Measurements from ENCODE around the gene GADD45GIP1. TPM values are rescaled to one million over a fixed set of nuclear protein-coding genes. Genes with fewer than 3 reads are reported as not detected.
"Not testable (repeated sequence)": the region's sequence is repeated elsewhere in the genome, so short reads cannot be mapped to it uniquely, and the experiment has no call there.

Gene GADD45GIP1
- total and polyA plus RNA-seq, 10 of the 15 experiments (the other 5 are each of a cell fraction or from before 2014, with no cell fraction given): 5.1 to 136 (median 30.1) TPM

- in situ Hi-C loops (cut with MboI); H4K20me1 ChIP-seq (ENCODE audit: control insufficient read depth, insufficient read depth); H3K27me3 ChIP-seq (replicated peaks in 1 of 2; ENCODE audit: control insufficient read depth in 2 of 2, insufficient read depth in 2 of 2, low read length in 1 of 2); BruUV-seq (replicated peaks); ATAC-seq; DNase-seq (ENCODE audit: low read depth, low spot score); H2AFZ ChIP-seq (ENCODE audit: control insufficient read depth, low read depth, low read length); intact Hi-C loops (cut with micrococcal nuclease; ENCODE audit: unreplicated experiment); H3K9me3 ChIP-seq (replicated peaks; ENCODE audit: control insufficient read depth, insufficient read depth, low read length); FAIRE-seq: not testable (repeated sequence)
- RAD21 ChIA-PET (ENCODE audit: unreplicated experiment): interaction anchor here (0.5 to 2.3 kb wide), 3 partner anchors 10 to 1661 kb away, joined by 4 to 9 read pairs (median 7); no protein-coding TSS in a partner anchor
- SMC1A ChIA-PET (ENCODE audit: uncharacterized antibody, unreplicated experiment): interaction anchor here (1.8 to 2.1 kb wide), 3 partner anchors 10 to 56 kb away, joined by 4 to 6 read pairs (median 6); no protein-coding TSS in a partner anchor
- Histone ChIP-seq H3K9ac (ENCODE audit: control insufficient read depth, insufficient read depth, low read length) (peak overlapping the region; percentile 80; the same call in 1 of the 2 replicates), H3K4me3 (peak overlapping the region; percentile 78), H3K79me2 (ENCODE audit: control insufficient read depth, insufficient read depth, low read length) (peaks cover 32% of the 10 kb centered on the region), H3K36me3 (ENCODE audit: control insufficient read depth in 2 of 2, insufficient read depth in 2 of 2, low read length in 1 of 2) (peaks cover 8 to 10% of the 10 kb centered on the region in 2 experiments; a peak in 3 of 4 replicates), H3K4me1 (ENCODE audit: control insufficient read depth, insufficient read depth, low read length) (peaks cover 11% of the 10 kb centered on the region), H3K27ac (ENCODE audit: control insufficient read depth, insufficient read depth) (peak overlapping the region; percentile 24; the same call in 1 of the 2 replicates), H3K4me2 (ENCODE audit: control insufficient read depth, insufficient read depth) (peak overlapping the region; percentile 85)
- CTCF ChIA-PET: interaction anchor here (0.5 to 4.6 kb wide), 5 partner anchors 10 to 316 kb away, joined by 3 to 40 read pairs (median 3); no protein-coding TSS in a partner anchor
- POLR2A ChIA-PET: interaction anchor here (0.8 to 1.9 kb wide), 3 partner anchors 9 to 146 kb away, joined by 3 to 7 read pairs (median 5); partner anchors contain the start of genes CALR and RAD23A
- 94% methylated on average over 9 of the region's 9 CpGs for WGBS (ENCODE audit: insufficient coverage, insufficient replicate concordance, low lambda C conversion rate, missing lambda C conversion rate)
- 0 out of 2 replicates have a peak, but pooled peaks have one; percentile 19 for TF ChIP-seq NR2F1 (conservative IDR thresholded peaks at IDR 0.05)
Observed at GRCh38 chr19:12955575-12955974, 1.4 kb downstream of the GADD45GIP1 start.

DNA sequence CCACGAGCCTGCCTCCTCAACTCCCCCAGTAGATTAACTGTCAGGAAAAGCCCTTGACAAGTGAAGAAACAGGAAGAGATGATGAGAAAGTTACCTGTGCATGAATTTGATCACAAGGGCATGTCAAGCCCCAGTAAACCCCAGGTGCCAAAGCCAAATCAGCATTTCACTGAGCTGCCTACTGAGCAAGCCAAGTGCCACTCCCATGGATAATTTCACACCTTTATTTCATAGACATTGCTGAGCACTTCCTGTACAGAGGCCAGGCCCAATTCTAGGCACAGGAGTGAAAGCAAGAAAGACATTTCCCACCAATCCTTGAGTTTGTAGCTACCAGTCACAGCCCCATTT lies 2.4 kb downstream of the GADD45GIP1 start:
- Histone ChIP-seq H4K20me1 (ENCODE audit: control insufficient read depth, insufficient read depth) (no peaks in the 10 kb centered on the region), H3K4me2 (ENCODE audit: control insufficient read depth, insufficient read depth) (peak overlapping the region; percentile 38; the same call in 1 of the 2 replicates), H3K27me3 (replicated peaks in 1 of 2; ENCODE audit: control insufficient read depth in 2 of 2, insufficient read depth in 2 of 2, low read length in 1 of 2) (no peaks in the 10 kb centered on the region), H3K4me3 (no peak overlapping the region), H3K27ac (ENCODE audit: control insufficient read depth, insufficient read depth) (no peak overlapping the region), H2AFZ (ENCODE audit: control insufficient read depth, low read depth, low read length) (no peak overlapping the region), H3K36me3 (ENCODE audit: control insufficient read depth in 2 of 2, insufficient read depth in 2 of 2, low read length in 1 of 2) (peaks cover 13 to 14% of the 10 kb centered on the region in 2 experiments; a peak in 3 of 4 replicates), H3K9ac (ENCODE audit: control insufficient read depth, insufficient read depth, low read length) (no peak overlapping the region), H3K79me2 (ENCODE audit: control insufficient read depth, insufficient read depth, low read length) (peaks cover 32% of the 10 kb centered on the region), H3K9me3 (replicated peaks; ENCODE audit: control insufficient read depth, insufficient read depth, low read length) (no peaks in the 10 kb centered on the region), H3K4me1 (ENCODE audit: control insufficient read depth, insufficient read depth, low read length) (peaks cover 11% of the 10 kb centered on the region)
- ATAC-seq (no peak), FAIRE-seq (no peak), DNase-seq (ENCODE audit: low read depth, low spot score) (no peak)
- ChIA-PET RAD21 (ENCODE audit: unreplicated experiment) (interaction anchor here (0.5 to 2.3 kb wide), 3 partner anchors 10 to 23 kb away, joined by 3 to 9 read pairs (median 7); no protein-coding TSS in a partner anchor), SMC1A (ENCODE audit: uncharacterized antibody, unreplicated experiment) (interaction anchor here (0.7 to 2.5 kb wide), 6 partner anchors 11 to 76 kb away, joined by 3 to 9 read pairs (median 4); partner anchors contain the start of gene CALR), POLR2A (interaction anchor here (1.0 to 2.4 kb wide), 2 partner anchors 8 to 17 kb away, joined by 3 to 11 read pairs; partner anchors contain the start of genes CALR and RAD23A), CTCF (interaction anchor here (1.3 to 4.6 kb wide), 2 partner anchors 11 to 69 kb away, joined by 3 to 40 read pairs; no protein-coding TSS in a partner anchor)
- intact Hi-C loops (cut with micrococcal nuclease; ENCODE audit: unreplicated experiment) (no loop called here), in situ Hi-C loops (cut with MboI) (no loop called here)
- WGBS (ENCODE audit: insufficient coverage, insufficient replicate concordance, low lambda C conversion rate, missing lambda C conversion rate): 5% methylated on average over 1 of the region's 1 CpG
- TSS peak; percentile 65 for BruUV-seq (replicated peaks)
- TF ChIP-seq CREB1 (IDR thresholded peaks at IDR 0.05; ENCODE audit: low read depth) (no peak), SUPT20H (IDR thresholded peaks at IDR 0.05; ENCODE audit: borderline replicate concordance, control insufficient read depth, low read depth, low read length) (no peak), RBBP5 (conservative IDR thresholded peaks at IDR 0.05) (no peak), CHD1 (IDR thresholded peaks at IDR 0.05; ENCODE audit: low read depth, low read length) (no peak), ZNF207 (IDR thresholded peaks at IDR 0.05; ENCODE audit: borderline replicate concordance) (no peak), DPF2 (IDR thresholded peaks at IDR 0.05) (no peak), NR2C2 (IDR thresholded peaks at IDR 0.05; ENCODE audit: borderline replicate concordance, control insufficient read depth, insufficient read length, low read depth) (no peak), TCF7 (IDR thresholded peaks at IDR 0.05; ENCODE audit: borderline replicate concordance) (no peak), JUNB (IDR thresholded peaks at IDR 0.05) (no peak), TAF1 (IDR thresholded peaks at IDR 0.05; ENCODE audit: borderline replicate concordance, low read depth, low read length) (no peak), CBFB (IDR thresholded peaks at IDR 0.05; ENCODE audit: low read depth) (no peak), RELA (IDR thresholded peaks at IDR 0.05; ENCODE audit: borderline replicate concordance, partially characterized antibody) (no peak)
- TF ChIP-seq, protein P1, sequence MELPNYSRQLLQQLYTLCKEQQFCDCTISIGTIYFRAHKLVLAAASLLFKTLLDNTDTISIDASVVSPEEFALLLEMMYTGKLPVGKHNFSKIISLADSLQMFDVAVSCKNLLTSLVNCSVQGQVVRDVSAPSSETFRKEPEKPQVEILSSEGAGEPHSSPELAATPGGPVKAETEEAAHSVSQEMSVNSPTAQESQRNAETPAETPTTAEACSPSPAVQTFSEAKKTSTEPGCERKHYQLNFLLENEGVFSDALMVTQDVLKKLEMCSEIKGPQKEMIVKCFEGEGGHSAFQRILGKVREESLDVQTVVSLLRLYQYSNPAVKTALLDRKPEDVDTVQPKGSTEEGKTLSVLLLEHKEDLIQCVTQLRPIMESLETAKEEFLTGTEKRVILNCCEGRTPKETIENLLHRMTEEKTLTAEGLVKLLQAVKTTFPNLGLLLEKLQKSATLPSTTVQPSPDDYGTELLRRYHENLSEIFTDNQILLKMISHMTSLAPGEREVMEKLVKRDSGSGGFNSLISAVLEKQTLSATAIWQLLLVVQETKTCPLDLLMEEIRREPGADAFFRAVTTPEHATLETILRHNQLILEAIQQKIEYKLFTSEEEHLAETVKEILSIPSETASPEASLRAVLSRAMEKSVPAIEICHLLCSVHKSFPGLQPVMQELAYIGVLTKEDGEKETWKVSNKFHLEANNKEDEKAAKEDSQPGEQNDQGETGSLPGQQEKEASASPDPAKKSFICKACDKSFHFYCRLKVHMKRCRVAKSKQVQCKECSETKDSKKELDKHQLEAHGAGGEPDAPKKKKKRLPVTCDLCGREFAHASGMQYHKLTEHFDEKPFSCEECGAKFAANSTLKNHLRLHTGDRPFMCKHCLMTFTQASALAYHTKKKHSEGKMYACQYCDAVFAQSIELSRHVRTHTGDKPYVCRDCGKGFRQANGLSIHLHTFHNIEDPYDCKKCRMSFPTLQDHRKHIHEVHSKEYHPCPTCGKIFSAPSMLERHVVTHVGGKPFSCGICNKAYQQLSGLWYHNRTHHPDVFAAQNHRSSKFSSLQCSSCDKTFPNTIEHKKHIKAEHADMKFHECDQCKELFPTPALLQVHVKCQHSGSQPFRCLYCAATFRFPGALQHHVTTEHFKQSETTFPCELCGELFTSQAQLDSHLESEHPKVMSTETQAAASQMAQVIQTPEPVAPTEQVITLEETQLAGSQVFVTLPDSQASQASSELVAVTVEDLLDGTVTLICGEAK (IDR thresholded peaks at IDR 0.05; ENCODE audit: borderline replicate concordance): no peak
